RWPE1 (cell line): ENCODE measurements around the gene AJAP1.

Source experiments
- CTCF ChIA-PET: fragments of 350-600 bp; sonication (Branson Sonifier 250); formaldehyde crosslinking; extraction: SDS; loops from one replicate; lab custom pipeline; 2021; lab: Yijun Ruan, JAX
- POLR2A ChIA-PET: fragments of 400-600 bp; formaldehyde crosslinking; extraction: SDS; loops from one replicate; lab custom pipeline; 2020; ENCODE audit warnings: antibody characterized with exemption; ENCODE audit not compliant: low non-redundant PET; lab: Yijun Ruan, JAX
- DNase-seq: peaks from one replicate; pipeline ENCODE4 v3.0.0; 2012; ENCODE audit warnings: low spot score
- H3K27ac ChIP-seq: fragments of 450-650 bp; 2 replicates; pipeline ENCODE4 v1.5.1; 2017
- TF ChIP-seq, protein P1 (sequence below): fragments of 450-650 bp; conservative IDR thresholded peaks from 2 replicates; pipeline ENCODE4 v1.5.1; 2017; ENCODE audit warnings: low read depth, mild to moderate bottlenecking

The AJAP1 gene, protein sequence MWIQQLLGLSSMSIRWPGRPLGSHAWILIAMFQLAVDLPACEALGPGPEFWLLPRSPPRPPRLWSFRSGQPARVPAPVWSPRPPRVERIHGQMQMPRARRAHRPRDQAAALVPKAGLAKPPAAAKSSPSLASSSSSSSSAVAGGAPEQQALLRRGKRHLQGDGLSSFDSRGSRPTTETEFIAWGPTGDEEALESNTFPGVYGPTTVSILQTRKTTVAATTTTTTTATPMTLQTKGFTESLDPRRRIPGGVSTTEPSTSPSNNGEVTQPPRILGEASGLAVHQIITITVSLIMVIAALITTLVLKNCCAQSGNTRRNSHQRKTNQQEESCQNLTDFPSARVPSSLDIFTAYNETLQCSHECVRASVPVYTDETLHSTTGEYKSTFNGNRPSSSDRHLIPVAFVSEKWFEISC

DNA sequence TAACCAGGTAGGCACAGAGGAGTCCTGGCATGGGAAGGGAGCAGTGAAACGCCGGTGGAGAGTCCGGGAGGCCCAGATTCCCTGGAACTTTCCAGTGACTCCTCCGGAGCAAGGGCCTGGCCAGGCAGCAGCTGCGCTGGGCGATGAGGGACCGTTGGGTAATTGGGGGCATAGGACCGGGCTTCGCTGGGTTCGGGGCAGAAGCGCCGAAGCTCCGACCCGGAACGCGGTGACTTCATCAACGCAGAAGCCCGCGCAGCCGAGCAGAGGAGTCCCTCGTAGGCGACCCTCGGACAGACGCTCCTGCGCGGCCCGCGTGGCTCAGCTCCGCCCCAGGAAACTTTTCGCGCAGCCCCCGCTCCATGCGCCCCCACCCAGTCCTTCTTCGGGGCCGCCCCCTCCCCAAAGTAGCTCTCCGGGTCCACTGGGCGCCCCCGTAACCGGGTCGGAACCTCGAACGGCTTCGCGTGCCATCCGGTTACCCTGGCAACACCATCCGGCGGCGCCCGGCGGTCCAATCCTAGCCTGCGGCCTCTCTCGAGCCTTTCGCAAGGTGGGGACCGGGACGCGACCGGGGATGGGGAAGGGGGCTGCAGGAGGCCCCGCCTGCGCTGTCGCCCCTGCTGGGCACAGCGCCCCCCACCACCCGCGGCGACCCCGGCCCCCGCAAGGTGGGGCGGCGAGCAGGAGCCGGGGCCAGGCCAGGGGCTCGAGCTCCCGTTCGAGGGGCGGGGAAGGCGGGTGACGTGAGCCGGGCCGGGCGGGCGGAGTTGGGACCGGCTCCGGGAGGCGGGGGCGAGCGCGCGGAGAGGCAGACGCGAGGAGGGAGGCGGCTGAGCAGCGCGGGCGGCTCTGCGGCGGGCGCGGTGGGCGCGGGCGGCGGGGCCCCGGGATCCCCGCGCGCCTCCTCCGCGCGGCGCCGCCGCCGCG is at the start of gene AJAP1:
AJAP1 (plus strand) TSS at position 814 of the 930 bp plus-strand sequence. CDS start 817 bp downstream, outside the sequence.
- POLR2A ChIA-PET = no interaction called here
- TF ChIP-seq, protein P1, sequence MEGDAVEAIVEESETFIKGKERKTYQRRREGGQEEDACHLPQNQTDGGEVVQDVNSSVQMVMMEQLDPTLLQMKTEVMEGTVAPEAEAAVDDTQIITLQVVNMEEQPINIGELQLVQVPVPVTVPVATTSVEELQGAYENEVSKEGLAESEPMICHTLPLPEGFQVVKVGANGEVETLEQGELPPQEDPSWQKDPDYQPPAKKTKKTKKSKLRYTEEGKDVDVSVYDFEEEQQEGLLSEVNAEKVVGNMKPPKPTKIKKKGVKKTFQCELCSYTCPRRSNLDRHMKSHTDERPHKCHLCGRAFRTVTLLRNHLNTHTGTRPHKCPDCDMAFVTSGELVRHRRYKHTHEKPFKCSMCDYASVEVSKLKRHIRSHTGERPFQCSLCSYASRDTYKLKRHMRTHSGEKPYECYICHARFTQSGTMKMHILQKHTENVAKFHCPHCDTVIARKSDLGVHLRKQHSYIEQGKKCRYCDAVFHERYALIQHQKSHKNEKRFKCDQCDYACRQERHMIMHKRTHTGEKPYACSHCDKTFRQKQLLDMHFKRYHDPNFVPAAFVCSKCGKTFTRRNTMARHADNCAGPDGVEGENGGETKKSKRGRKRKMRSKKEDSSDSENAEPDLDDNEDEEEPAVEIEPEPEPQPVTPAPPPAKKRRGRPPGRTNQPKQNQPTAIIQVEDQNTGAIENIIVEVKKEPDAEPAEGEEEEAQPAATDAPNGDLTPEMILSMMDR = no peak
- peak; percentile 45 for DNase-seq

DNA sequence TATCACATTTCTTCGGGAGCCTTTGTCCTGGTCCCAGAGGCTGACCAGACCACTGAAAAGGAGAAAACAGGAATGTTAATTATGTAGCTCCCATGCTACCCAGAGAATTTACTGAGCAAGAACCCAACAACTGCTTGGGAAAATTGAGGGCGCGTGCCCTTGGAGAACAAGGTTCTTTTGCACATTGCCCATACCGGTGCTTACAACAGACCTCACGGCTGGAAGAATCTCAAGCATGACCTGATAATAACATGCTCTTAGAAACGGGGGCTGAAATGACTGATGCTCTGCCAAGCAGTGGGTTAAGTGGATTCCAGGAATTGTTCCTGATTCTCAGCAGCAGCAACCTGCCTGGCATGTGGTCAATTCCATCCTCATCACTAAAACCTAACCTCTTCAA is 49.3 kb upstream of the AJAP1 start:
- ChIA-PET POLR2A (no interaction called here), CTCF (no interaction called here)
- H3K27ac ChIP-seq = no peak overlapping the region
- DNase-seq = no peak
- TF ChIP-seq, protein P1 = no peak

More for the DNA sequence above, at the start of gene AJAP1:
- H3K27ac ChIP-seq = peak within 1 kb of the TSS; percentile 54
- CTCF ChIA-PET = interaction anchor here (0.6 to 3.0 kb wide), 4 partner anchors 712 to 863 kb away, joined by 3 to 16 read pairs (median 4); no protein-coding TSS in a partner anchor

DNA sequence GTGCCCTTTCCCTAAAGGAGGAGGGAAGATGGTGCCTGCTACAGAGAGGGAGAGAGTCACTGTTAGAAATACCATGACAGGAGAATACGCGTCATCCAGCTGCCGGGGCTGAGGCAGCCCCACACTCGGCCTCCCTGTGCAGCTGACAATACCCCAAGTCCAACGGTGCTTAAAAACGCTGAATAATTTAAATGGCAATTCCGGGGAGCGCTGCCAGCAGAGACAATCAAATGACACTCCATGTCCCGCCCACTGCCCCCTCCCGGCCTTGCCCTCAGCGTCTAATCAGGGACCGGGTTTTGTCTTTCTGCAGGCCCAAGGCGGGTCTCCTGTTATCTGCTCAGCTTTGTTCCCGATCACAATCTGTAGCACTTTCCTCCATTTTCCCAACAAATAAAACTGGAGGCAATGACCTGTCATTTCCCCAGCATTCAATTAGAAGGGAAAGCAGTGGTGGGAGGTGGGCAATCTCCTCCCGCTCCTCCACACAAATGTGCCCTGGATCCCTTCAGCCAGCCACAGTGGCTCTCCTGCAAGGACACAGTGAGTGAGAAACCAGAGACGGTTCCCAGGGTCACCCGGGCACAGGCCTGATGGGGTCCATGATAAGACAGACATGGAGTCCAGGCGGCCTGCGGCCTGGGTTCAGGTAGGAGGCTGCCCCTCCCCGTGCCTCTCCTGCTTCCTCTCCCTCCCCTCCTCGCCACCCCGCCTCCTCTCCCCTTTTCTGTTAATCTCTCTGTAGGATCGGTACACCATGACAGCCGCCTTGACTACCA is 42.7 kb upstream of the AJAP1 start:
- DNase-seq = no peak
- ChIA-PET CTCF (no interaction called here), POLR2A (no interaction called here)
- H3K27ac ChIP-seq = no peak overlapping the region
- TF ChIP-seq, protein P1 = no peak

DNA sequence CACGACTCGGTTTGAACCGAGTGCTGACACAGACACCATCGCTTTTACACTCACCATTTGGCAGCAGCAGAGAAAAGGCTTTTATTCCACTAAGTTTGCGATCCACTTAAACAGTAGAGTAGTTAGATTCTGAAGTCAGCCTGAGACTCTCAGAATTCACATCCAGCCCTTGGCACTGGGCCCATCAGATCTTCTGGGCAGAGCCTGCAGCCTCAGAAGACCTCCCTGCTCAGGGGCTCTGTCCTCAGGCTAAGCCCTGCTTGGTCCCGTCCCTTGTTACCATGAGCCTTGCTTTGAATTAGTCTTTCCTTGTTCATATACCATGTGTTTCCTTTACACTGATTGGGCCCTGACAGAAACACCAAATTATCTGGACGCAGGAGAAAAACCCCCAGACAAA is 41.4 kb upstream of the AJAP1 start:
- POLR2A ChIA-PET = no interaction called here
- DNase-seq = no peak
- CTCF ChIA-PET = no interaction called here

DNA sequence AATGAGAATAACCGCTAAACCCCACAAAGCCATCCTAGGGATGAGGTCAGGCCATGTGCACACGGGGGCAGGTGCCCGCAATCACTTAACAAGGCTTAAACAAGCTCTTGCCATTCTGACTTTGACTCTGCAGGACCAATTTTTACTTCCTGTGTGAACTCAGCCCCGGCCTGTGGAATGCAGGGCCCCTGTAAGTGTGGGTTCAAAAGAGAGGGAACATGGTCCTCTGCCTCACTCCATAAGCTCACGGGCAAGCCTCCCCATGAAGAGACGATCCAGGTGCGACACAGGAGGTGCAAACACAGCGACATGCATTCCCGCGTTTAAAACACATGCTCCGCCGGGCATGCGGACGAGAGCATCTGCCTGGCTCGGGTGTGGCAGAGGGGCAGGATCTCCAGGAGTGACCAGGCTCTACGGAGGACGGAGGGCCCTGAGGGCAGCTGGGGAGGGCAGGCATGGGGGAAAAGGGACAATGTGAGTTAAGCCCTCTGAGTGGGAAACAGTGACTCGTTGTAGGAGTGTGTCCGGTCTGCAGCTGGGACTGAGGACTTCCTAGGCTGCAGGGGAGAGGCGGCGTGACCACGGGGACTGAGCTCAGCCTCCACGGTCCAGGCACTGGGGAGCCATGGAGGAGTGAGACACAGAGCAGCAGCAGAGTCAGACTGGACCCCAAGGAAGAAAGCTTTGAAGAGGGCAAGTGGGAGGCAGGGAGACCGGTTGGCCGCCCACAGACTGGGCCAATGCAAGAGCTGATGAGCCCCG is 40.6 kb upstream of the AJAP1 start:
- CTCF ChIA-PET = interaction anchor here (0.6 kb wide), 1 partner anchor 686 kb away, joined by 3 read pairs; no protein-coding TSS in a partner anchor
- POLR2A ChIA-PET = no interaction called here
- DNase-seq = no peak
- H3K27ac ChIP-seq = no peak overlapping the region
- TF ChIP-seq, protein P1 = no peak

More for the DNA sequence above, 41.4 kb upstream of the AJAP1 start:
- no peak overlapping the region for H3K27ac ChIP-seq
- TF ChIP-seq, protein P1 = no peak
